GM21367 (cell line): Measurements from ENCODE around the gene PLCB3.
"Not testable (repeated sequence)": the region's sequence is repeated elsewhere in the genome, so short reads cannot be mapped to it uniquely, and the experiment has no call there.

Experiments
- ATAC-seq: cut with Tn5 transposase; IDR thresholded peaks from one replicate; pipeline ENCODE4 v1.9.1; 2021; ENCODE audit not compliant: unreplicated experiment

The PLCB3 gene

DNA sequence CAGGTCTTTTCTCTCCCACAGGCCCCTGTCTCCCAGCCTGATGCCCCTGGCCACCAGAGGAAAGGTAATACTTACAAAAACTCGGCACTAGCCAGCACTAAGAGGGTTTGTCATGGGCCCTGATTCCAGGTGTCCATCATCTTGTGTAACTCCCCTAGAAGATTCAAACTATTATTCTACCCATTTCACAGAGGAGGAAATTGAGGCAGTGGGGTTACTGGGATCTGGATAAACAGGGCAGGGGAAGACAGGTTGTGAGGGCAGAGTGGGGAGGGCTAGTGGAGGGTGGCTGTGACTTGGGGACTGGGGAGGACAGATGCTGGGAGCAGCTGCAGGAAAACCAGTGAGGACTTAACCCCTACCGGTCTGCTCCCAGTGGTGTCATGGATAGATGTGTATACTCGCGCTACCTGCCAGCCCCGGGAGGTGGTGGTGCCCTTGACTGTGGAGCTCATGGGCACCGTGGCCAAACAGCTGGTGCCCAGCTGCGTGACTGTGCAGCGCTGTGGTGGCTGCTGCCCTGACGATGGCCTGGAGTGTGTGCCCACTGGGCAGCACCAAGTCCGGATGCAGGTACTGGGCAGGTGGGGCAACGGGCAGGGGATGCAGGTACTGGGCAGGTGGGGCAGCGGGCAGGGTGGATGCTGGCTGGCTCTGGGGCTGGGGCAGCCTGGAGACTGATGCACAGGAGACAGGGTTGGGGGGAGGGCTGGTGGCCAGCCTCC, 15.7 kb upstream of the PLCB3 start:
- ATAC-seq, result no peak

DNA sequence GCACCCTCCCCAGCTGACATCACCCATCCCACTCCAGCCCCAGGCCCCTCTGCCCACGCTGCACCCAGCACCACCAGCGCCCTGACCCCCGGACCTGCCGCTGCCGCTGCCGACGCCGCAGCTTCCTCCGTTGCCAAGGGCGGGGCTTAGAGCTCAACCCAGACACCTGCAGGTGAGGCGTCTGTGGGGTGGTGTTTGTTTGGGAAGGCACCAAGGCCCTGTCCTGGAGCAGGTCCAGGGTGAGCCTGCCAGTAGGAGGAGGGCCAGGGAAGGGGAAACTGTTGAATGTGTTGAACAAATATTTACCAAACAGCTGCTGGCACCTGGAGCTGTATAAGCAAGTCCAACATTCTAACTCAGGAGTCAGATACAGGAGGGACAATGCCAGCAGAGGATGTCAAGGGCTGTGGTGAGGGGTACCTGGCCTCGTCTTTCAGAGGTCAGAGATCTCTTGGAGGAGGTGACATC, 13.8 kb upstream of the PLCB3 start:
- no peak for ATAC-seq

- no peak for ATAC-seq
These were observed 13.3 kb upstream of the PLCB3 start for GRCh38 chr11:64238076-64238475.

DNA sequence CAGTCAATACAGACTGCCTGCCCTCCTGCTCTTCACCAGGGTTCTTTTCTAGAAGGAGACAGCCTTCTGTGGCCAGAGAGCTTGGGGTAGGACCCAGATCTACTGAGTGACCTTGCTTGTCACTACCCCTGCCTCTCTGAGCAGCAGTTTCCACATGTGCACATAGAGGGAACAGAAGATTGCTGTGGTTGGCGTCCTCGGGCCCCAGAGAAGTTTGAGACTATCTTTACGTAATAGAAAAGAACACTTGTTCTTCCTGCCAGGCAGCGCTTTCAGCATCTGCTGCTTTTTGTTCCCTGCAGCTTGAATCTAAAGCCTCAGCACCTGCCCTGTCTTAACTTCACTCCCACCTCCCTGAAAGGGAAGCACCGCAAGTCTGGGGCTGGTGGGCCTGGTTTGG, 12.3 kb upstream of the PLCB3 start:
- ATAC-seq, result no peak

- ATAC-seq, result no peak
These were observed 11.5 kb upstream of the PLCB3 start for GRCh38 chr11:64239662-64240434.

DNA sequence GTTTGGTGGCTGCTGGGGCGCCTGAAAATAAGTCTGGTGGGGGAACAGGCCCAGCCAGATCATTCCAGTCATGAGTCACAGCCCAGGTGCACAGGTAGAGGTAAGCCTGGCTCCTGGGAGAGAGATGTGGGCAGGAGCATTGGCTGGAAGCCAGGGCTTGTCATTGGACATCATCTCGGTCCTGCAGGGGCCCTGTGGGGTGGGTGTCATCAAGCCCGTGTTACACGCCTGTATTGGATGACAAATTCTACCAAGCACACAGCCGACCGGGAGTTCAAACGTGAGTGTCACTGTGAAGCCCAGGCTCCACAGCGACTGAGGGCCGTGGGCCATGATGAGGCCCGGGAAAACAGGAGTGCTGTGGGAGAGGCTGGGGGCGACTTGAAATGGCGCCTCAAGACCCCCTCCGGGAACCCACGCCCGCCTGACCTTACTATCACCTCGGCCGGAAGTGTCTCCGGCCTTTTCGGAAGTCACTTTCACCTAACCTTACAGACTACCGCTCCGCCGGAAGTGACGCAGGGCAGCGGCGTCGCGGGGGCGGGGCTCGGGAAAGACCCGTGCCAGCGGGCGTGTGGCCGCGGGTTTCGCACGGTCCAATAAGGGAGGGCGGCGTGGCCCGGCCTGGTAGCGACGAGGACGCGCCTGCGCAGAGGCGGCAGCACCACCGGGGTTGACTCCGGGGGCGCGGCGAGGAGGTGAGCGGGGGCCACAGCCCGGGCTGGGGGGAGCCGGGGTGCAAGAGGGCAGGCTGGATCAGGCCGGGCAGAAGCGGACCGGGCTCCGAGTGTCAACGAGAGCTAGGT, 10.7 kb upstream of the PLCB3 start, which contains the start of gene FKBP2:
Gene FKBP2, plus strand, starts transcription at position 661 of the 806 bp plus-strand sequence. CDS start 1,293 bp downstream, outside the sequence.
- ATAC-seq, result peak; percentile 33

DNA sequence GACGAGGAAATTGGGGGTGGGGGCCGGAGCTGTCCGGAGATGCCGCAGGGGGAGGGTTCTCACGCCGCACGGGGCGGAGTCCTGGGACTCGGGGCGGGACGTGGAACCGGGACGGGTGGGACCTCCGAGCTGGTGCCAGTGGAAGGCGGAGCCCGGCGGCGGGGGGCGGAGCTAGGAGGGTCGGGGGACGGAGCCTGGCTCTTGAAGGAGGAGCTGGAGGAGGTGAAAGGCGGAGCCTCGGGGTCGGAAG, 10.2 kb upstream of the PLCB3 start:
- no peak for ATAC-seq

- peak; percentile 47 for ATAC-seq
These were observed 9.6 kb upstream of the PLCB3 start for GRCh38 chr11:64241491-64242374.

DNA sequence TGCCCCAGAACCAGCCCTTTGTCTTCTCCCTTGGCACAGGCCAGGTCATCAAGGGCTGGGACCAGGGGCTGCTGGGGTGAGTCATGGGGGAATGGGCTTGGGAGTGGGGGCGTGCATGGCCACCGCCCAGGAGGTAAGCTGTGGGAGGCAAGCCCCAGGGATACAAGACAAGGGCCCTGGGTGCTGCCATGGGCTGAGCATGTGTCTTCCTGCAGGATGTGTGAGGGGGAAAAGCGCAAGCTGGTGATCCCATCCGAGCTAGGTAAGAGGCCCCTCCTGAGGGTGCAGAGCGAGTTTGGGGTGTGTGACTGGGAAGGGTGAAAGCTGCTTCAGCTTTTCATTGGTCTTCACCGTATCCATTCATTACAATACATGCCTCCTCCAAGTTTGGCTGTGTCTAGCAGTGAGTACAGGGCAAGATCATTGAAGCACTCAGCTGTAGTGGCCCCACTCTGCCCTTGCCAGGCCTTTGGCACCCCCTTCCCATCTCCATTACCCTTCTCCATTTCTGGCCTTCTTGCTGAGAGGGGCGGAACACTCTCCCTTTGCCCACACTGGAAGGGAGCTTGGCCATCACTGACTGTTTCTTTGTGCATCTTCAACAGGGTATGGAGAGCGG, 8.0 kb upstream of the PLCB3 start:
- no peak for ATAC-seq

- ATAC-seq, result no peak
These were observed 7.2 kb upstream of the PLCB3 start for GRCh38 chr11:64244107-64244506.

DNA sequence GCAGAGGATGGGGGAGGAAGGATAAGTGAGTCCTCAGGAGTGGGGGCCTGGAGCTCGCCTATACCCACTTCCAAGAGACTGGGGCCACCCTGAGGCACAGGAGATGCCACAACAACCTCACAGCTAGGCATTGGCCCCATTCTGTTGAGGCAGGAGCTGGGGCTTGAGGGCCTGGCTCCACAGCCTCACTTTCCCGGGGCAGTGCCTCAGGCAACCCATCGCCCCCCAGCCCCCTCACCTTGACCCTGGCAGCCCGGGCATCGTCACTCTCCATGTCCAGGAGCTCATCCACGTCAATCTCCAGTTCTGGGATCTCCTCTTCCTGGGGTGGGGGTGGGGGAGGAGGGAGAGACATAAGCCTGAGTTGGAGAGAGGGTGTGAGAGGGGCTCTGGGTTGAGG, 6.4 kb upstream of the PLCB3 start:
- ATAC-seq, result no peak

DNA sequence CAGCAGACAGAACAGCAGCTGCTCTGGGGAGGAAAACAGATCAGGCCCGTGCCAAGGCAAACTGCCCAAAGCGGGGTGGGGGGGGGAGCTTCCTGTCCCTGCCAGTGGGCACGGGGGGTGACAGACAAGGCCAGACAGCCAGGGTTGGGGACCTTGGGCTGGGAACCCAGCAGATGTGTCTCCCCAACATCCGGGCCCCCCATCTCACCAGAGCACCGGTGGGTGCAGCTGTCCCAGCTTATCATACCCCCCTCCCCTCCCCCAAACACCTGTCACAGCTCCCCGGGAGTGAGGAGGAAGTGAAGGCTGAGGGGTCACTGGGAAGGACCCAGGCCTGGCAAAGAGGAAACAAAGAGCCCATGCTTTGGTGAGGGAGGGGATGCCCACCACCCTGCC, 5.9 kb upstream of the PLCB3 start:
- no peak for ATAC-seq

GRCh38 chr11:64245797-64246620, 5.3 kb upstream of the PLCB3 start:
- ATAC-seq, result no peak

DNA sequence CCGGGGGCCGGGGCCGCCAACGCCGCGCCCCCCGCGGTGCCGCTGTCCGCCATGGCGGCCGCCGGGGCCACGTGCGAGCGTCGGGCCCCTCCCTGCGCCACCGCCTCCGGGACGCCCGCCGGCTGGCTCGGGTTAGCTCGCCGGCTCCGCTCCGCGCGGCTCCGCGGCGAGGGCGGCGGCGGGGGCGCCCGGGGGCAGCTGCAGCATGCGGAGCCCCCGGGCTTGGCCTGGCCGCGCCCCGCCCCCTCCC, 4.8 kb upstream of the PLCB3 start:
- not testable (repeated sequence) for ATAC-seq

- ATAC-seq, result no peak
These were observed 4.2 kb upstream of the PLCB3 start, which contains the start of gene PPP1R14B for GRCh38 chr11:64246871-64247728. Gene PPP1R14B (minus strand): TSS chr11:64246943. CDS start chr11:64246673, 270 bp downstream.

DNA sequence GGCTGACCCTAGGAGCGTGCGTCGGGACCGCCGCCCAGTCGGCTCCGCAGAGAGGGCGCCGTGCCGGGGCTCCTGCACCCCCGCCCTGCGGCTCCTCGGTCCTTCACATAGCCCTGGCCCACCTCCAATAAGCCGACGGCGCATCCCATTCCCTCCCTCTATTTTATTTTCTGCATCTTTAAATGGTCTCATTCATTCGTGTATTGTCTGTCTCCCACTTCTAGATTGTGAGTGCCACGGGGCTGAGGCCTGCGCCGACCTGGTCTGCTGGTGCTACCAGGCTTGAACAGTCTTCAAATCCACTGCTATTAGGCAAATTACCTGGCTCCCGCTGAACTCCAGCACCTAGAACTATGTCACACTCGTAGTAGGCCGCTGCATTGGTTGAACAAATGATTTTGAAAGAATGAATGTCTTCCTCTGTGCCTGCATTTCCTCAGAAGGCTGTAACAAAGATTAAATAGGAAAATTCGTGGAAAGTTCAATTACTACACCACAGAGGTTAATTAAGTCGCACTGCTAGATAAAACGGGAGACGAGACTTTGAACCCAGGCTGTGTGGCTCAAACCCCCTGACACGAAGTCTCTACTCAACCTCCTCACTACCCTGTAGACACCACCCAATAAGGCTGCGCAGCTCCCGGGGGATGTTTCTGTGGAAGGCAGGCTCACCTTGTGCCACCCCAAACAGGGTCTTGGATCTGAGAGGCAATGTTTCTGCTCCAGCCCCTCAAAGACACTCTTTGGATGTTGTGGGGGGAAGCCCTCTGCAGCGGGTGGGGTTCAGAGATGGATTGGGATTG, 3.4 kb upstream of the PLCB3 start:
- no peak for ATAC-seq

GRCh38 chr11:64248578-64248977, 2.8 kb upstream of the PLCB3 start:
- no peak for ATAC-seq

DNA sequence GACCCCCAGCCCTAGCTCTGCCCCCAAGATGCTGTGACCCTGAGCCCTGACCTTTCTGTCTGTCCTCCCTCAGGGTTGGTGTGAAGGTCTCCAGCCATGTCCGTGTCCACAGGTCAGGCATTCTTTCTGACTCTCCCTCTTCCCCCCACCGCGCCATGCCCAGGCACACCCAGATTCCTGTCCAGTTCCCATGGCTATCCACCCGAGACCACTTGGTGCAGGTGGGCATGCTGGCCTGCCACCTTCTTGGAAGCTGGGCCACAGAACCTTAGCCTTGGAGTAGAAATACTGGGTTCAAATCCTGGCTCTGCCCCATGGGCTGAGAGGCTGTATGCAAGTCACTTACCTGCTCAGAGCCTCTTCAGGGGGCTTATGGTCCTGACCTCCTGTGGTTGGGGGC, 2.3 kb upstream of the PLCB3 start:
- no peak for ATAC-seq
